ENCODE measurements around the gene CNTN3. TPM values are rescaled to one million over a fixed set of nuclear protein-coding genes. Genes with fewer than 3 reads are reported as not detected.

CNTN3 gene
- total RNA-seq = 1 to 10 TPM; 5.1 to 5.3 TPM
- long read RNA-seq, donor 1, partial matches to known transcripts = 1 of 2 reads
- long read RNA-seq, donor 1, other reads (novel, unspliced or antisense) = 1 of 2 reads
- long read RNA-seq, donor 2 = 0 reads

DNA sequence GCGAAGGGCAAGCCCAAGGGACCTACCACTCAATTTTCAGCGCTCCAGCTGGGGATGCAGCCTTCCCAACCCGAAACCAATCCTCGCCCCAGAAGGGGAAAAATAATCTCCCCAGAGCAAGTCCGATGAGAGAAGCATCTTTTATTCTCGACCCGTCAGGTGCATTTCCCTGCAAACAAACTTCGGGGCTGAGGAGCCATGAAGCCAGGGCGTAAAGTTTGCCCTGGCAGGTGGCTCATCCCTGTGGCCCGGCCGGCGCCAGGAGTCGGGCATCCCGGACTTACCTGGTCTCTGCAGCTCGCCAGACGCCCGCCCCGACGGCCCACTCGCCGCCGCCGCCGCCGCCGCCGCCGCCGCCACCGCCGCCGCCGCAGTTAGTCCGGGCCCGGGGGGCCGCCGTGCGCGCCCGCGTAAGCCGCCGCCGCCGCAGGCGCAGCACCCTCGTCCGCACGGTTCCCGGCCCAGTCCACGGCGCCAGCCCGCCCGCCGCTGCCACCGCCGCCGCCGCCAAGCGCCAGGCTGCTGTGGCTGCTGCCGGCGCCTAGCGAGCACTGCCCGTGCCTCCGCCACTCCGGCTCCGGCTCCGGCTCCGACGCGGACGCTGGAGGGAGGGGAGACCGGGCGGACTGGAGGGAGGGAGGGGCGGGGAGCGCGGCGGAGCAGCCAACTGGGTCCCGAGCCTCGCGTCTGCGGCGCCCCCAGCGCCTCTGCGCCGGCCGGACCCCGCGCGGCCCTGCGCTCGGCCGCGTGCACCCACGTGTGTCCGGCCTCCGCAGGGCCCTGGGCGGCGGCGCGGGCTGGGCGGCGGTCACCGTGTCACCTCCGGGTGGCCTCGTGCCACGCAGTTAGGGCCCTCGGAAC lies at the start of gene CNTN3:
Gene CNTN3 (minus strand): TSS at position 553 of the 861 bp plus-strand sequence. CDS start 93,547 bp downstream, outside the sequence.
- DNase-seq (ENCODE audit: low spot score) = no peak
- intact Hi-C loops (cut with DNase I) = no loop called here

DNA sequence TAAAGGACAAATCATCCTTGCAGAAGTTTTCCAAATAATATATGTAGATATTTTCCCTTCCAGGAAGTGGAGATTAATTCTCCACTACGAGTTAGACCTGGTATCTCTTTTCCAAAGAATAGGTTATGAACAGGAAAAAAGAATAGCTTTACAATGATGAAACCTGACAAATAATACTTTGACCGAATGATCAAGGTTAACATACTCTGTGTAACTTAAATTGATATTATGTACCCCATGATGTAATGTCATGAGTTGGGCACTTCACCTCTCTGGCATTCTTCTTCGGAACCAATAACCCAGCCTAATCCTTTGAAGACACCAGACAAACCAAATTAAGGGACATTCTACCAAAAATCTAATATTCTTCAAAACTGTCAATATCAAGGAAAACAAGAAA lies 48.7 kb upstream of the CNTN3 start:
- no peak for DNase-seq (ENCODE audit: low spot score)
- intact Hi-C loops (cut with DNase I) = no loop called here

DNA sequence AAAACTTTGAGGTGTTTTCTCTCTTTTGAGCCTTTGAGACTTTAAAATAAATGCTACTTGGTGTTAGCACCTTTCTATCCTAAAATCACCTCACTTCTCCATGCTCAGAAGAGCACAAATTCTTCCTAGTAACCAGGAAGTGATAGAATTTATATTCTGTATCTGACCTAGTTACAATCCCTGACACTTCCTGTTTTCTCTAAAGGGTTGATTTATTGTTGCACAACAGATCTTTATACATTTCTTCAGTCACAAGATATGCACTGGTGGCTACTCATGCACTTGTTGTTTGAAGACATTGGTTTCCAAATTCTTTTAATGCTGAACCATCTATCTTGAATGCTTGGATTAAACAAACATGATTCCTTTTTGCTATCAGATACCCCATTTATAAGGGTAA lies 47.2 kb upstream of the CNTN3 start:
- intact Hi-C loops (cut with DNase I) = no loop called here
- no peak for DNase-seq (ENCODE audit: low spot score)

- intact Hi-C loops (cut with DNase I) = no loop called here
Measured at GRCh38 chr3:74651885-74652284, 37.4 kb upstream of the CNTN3 start.

DNA sequence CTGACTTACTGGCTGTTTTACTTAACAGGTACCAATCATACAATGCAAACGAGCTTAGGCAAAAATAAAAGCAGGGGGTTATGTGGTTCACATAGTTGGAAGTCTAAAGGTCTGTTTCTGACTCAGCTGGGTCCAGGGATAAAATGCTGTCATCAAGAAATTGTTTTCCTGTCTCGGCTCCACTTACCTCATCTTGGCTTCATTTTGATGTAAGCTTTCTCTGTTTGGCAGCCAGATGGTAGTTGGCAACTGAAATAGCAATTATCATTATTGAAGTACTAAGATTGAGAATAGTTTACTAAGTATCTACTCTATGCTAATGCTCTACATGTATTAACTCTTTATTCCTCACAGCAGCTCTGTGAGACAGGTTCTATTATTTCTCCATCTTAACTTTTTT lies 36.8 kb upstream of the CNTN3 start:
- no peak for DNase-seq (ENCODE audit: low spot score)

More at GRCh38 chr3:74651885-74652284, 37.4 kb upstream of the CNTN3 start:
- DNase-seq (ENCODE audit: low spot score) = no peak

GRCh38 chr3:74648107-74648506 lies 33.6 kb upstream of the CNTN3 start:
- DNase-seq (ENCODE audit: low spot score) = no peak
- intact Hi-C loops (cut with DNase I) = no loop called here

More for the DNA sequence above, 36.8 kb upstream of the CNTN3 start:
- intact Hi-C loops (cut with DNase I) = no loop called here

DNA sequence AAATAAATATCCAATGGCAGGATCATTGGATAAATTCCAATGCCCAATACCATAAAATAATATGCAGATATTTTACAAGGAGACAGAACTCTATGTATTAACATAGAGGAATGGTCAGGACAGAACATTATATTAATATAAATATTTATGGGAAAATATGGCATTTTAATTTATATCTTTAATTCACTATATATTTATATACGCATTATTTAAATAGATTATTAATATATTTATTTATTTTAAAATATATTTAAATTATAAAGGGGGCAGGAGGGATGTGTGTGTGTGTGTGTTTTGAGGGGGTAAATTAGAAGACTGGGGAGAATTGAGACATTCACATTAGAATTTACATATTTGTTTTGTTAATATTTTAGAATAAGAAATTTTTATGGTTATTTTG lies 31.6 kb upstream of the CNTN3 start:
- intact Hi-C loops (cut with DNase I) = no loop called here
- no peak for DNase-seq (ENCODE audit: low spot score)

DNA sequence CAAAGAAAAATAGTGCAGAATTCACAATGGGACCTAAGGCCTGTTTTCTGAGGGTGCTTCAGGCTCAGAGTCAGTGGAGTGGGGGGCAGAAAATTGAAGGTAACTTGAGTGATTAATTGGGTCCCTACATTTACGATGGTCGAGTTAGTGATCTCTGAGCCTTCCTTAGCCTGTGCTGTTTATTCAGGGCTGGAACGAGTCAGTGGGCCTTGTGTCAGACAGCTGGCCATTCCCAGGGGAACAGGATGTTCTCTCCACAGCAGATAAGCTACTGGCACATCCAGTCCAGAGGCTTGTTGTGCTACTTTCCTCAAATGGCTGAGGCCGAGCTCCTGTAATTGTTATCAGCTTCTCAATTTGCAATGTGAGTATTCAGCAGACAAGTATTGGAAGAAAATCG lies 29.2 kb upstream of the CNTN3 start:
- DNase-seq (ENCODE audit: low spot score) = no peak

GRCh38 chr3:74642876-74643275 lies 28.4 kb upstream of the CNTN3 start:
- intact Hi-C loops (cut with DNase I) = no loop called here
- DNase-seq (ENCODE audit: low spot score) = no peak

More for the DNA sequence above, 29.2 kb upstream of the CNTN3 start:
- intact Hi-C loops (cut with DNase I) = no loop called here

DNA sequence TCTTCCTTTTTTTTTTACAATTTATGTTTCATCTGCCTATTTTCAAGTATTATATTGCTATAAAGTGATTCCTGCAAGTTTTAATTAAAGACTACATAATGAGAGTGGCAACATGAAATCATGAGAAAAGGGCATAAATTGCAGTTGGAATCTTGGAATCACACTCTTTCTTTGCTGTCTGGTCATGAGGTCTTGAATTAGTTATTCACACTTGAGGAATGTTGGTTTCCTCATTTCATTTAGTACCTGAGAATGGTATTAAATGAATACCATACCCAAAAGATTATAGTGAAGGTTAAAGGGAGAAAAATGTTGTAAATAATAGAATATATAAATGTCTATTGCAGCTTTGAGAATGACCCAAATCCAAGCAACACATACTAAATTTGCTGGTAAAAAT lies 25.8 kb upstream of the CNTN3 start:
- intact Hi-C loops (cut with DNase I) = no loop called here
- DNase-seq (ENCODE audit: low spot score) = no peak

DNA sequence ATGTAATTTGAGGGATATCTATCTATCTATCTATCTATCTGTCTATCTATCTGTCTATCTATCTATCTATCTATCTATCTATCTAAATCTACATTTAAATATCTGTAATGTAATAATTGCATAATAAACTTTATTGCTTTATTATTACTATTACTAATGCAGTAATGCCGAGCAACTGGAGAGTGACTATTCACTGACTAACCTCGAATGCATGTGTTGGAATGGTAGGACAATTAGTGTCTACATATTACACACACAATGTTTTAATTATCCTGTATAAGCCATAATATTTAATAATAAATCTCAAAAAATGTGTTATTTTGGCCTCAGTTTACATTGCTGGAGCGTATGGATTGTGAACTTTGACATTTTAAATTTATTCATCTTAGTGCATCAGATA lies 25.2 kb upstream of the CNTN3 start:
- intact Hi-C loops (cut with DNase I) = no loop called here
- no peak for DNase-seq (ENCODE audit: low spot score)

DNA sequence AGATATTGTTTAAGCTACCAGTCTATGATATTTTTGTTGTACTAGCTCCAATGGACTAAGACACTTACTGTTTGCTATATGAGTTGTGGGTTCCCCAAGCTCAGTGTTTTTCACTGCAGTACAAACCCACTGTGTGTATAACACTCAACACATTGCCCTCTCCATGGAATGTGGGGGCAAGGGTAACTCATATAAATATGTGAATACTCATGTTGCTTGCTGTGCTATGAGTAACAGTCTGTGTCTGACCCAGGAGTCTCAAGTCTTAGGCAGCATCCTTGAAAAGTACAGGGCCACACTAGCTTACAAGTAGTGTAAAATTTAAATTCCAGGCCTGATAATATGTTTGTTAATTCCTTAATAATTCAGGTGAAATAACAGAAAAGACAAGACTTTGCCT lies 22.5 kb upstream of the CNTN3 start:
- intact Hi-C loops (cut with DNase I) = no loop called here
- no peak for DNase-seq (ENCODE audit: low spot score)

GRCh38 chr3:74633021-74633420 lies 18.6 kb upstream of the CNTN3 start:
- DNase-seq (ENCODE audit: low spot score) = no peak
- intact Hi-C loops (cut with DNase I) = no loop called here

DNA sequence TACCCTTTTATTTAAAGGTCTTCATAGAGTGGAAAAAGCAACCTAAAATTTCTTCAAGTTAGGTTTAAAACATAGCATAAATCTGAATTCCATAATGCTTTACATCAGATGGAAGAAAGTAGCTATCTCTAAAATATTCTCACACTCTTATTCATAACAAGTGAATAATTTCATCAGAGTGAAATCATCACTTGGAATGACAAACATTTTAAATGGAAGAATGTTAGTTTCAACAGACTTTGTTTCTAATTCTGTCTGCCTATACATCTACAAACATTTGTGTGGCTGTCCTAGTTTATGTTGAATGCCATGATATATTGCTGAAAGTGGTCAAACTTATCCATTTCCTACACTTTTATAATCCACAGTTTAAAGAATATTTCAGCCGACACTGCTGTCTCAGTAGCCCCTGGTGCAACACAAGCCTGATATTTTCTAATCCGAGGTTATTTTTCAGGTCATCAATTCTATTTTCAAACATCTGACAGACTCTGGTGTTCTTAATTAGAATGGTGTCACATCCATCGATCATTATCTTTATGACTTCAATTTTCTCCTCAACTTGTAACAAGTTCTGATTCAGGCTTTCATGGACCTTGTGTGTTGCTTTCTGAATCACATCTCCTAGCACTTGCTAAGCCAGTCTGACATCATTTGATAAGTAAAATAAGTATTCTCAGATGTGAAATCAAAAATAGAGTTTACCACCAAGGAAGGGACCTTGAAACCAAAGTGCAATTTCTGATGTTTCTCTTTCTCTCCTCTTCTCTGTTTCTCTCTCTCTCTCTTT lies 17.1 kb upstream of the CNTN3 start:
- intact Hi-C loops (cut with DNase I) = no loop called here
- no peak for DNase-seq (ENCODE audit: low spot score)

GRCh38 chr3:74630602-74631001 lies 16.1 kb upstream of the CNTN3 start:
- intact Hi-C loops (cut with DNase I) = no loop called here

DNA sequence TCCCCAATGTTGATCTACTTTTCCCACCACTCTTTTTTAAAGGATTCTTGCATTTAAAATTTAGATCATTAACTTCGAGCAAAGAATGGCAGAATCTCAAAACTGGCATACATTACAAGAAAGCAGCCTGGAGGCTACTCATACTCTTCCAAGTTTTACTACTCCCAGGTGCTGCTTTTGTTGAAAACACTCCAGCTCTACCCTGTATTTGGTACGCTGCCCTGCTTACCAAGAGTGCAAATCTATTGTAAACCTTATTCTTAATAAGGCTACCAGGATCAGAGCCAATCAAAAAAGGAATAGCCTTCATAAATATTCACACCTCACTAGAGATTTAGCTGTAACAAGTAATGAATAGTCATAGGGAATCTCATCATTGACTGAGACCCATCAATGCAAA lies 11.6 kb upstream of the CNTN3 start:
- intact Hi-C loops (cut with DNase I) = no loop called here

More at GRCh38 chr3:74630602-74631001, 16.1 kb upstream of the CNTN3 start:
- DNase-seq (ENCODE audit: low spot score) = no peak

GRCh38 chr3:74624301-74624700 lies 9.8 kb upstream of the CNTN3 start:
- DNase-seq (ENCODE audit: low spot score) = no peak
- intact Hi-C loops (cut with DNase I) = no loop called here

More for the DNA sequence above, 11.6 kb upstream of the CNTN3 start:
- DNase-seq (ENCODE audit: low spot score) = no peak

- DNase-seq (ENCODE audit: low spot score) = no peak
- intact Hi-C loops (cut with DNase I) = no loop called here
Measured at GRCh38 chr3:74623261-74623836, 8.9 kb upstream of the CNTN3 start.

GRCh38 chr3:74621581-74621980 lies 7.1 kb upstream of the CNTN3 start:
- no peak for DNase-seq (ENCODE audit: low spot score)
- intact Hi-C loops (cut with DNase I) = no loop called here

DNA sequence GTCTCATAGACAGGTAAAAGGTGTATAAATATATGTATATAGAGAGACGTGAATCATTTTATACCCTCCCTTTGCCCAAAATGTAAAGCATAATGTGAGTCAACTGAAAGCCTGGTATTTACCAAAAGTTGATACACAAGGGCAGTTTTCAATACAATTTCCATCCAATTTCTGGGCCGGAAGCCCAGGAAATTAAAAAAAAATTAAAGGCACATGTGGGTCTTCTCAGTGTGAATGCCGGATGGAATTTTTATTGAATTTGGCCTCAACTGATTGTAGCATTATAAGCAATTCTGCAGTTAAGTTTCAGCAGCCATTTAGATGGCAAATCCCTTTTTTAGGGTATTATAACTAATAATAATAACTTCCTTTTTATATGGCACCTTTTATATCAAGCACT lies 3.3 kb upstream of the CNTN3 start:
- no peak for DNase-seq (ENCODE audit: low spot score)
- intact Hi-C loops (cut with DNase I) = no loop called here
